Lung microvascular endothelial cell (primary cell): Measurements from ENCODE around the gene CCL2. TPM values are rescaled to one million over a fixed set of nuclear protein-coding genes. Genes with fewer than 3 reads are reported as not detected.

Source experiments
- DNase-seq, 2 donors: peaks; one replicate each; pipeline versions ENCODE4 v3.0.0 to v3.0.0-alpha.2; 2010; ENCODE audit warnings: low read depth in 2 of 2
- total RNA-seq: library from RNA; depleted of rRNA; stranded (reverse); fragments of >200 nt; gene quantifications from 2 replicates; pipeline ENCODE4 v1.2.1, GENCODE V29; 2014

Gene CCL2
- total RNA-seq, 1 donor from 2014 or later = 137 TPM

- no peak for DNase-seq
Observed at GRCh38 chr17:34237458-34237857, 17.6 kb upstream of the CCL2 start.

- peak; percentile 62 to 79 for DNase-seq
Observed at GRCh38 chr17:34241062-34241461, 14.0 kb upstream of the CCL2 start.

- DNase-seq = peak in 1 of 2 donors; percentile 65
Observed at GRCh38 chr17:34242587-34243363, 12.3 kb upstream of the CCL2 start.

GRCh38 chr17:34243364-34244320 is 11.4 kb upstream of the CCL2 start:
- no peak for DNase-seq

GRCh38 chr17:34245351-34245905 is 9.7 kb upstream of the CCL2 start:
- no peak for DNase-seq

- DNase-seq = no peak
Observed at GRCh38 chr17:34246446-34246845, 8.6 kb upstream of the CCL2 start.

- DNase-seq = no peak
Observed at GRCh38 chr17:34246881-34247280, 8.2 kb upstream of the CCL2 start.

GRCh38 chr17:34248511-34249024 is 6.5 kb upstream of the CCL2 start:
- peak; percentile 44 to 86 for DNase-seq

GRCh38 chr17:34249061-34249460 is 6.0 kb upstream of the CCL2 start:
- no peak for DNase-seq

- DNase-seq = no peak
Observed at GRCh38 chr17:34249478-34249877, 5.6 kb upstream of the CCL2 start.

- no peak for DNase-seq
Observed at GRCh38 chr17:34251186-34251585, 3.9 kb upstream of the CCL2 start.

GRCh38 chr17:34252095-34252443 is 3.0 kb upstream of the CCL2 start:
- DNase-seq = no peak

- DNase-seq = peak; percentile 87 to 95
Observed at GRCh38 chr17:34252444-34253138, 2.5 kb upstream of the CCL2 start.

- no peak for DNase-seq
Observed at GRCh38 chr17:34253139-34253525, 2.0 kb upstream of the CCL2 start.

- peak in 1 of 2 donors; percentile 61 for DNase-seq
Observed at GRCh38 chr17:34254146-34254545, 939 bp upstream of the CCL2 start.

- DNase-seq = no peak
Observed at GRCh38 chr17:34255381-34255732, 272 bp downstream of the CCL2 start.

GRCh38 chr17:34255841-34256240 is 756 bp downstream of the CCL2 start:
- no peak for DNase-seq

- peak in 1 of 2 donors; percentile 65 for DNase-seq
Observed at GRCh38 chr17:34257299-34257985, 2.4 kb downstream of the CCL2 start.

- DNase-seq = no peak
Observed at GRCh38 chr17:34257986-34258326, 2.9 kb downstream of the CCL2 start.

- DNase-seq = peak in 1 of 2 donors; percentile 54
Observed at GRCh38 chr17:34259146-34259545, 4.1 kb downstream of the CCL2 start.

- no peak for DNase-seq
Observed at GRCh38 chr17:34260861-34261260, 5.8 kb downstream of the CCL2 start.
